GM18858 (cell line): Measurements from ENCODE around the gene MEIOSIN.
"Not testable (repeated sequence)": the region's sequence is repeated elsewhere in the genome, so short reads cannot be mapped to it uniquely, and the experiment has no call there.

ENCODE experiments used
- ATAC-seq: cut with Tn5 transposase; IDR thresholded peaks from one replicate; pipeline ENCODE4 v1.9.1; 2021; ENCODE audit not compliant: unreplicated experiment

Gene MEIOSIN

GRCh38 chr19:45717131-45717982 lies 15.9 kb upstream of the MEIOSIN start:
- ATAC-seq, result peak; percentile 79

GRCh38 chr19:45717983-45718650 lies 15.1 kb upstream of the MEIOSIN start:
- no peak for ATAC-seq

GRCh38 chr19:45720065-45720464 lies 13.2 kb upstream of the MEIOSIN start:
- ATAC-seq, result not testable (repeated sequence)

DNA sequence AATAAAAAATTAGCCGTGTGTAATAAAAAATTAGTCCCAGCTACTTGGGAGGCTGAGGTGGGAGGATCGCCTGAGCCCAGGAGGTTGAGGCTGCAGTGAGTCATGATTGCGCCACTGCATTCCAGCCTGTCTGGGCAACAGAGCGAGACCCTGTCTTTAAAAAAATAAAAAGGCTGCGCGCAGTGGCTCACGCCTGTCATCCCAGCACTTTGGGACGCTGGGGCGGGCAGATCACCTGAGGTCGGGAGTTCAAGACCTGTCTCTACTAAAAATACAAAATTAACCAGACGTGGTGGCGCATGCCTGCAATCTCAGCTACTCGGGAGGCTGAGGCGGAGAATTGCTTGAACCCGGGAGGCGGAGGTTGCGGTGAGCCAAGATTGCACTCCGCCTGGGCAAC lies 4.6 kb upstream of the MEIOSIN start:
- ATAC-seq, result not testable (repeated sequence)

- ATAC-seq, result no peak
Observed at GRCh38 chr19:45729800-45730290, 3.4 kb upstream of the MEIOSIN start.

GRCh38 chr19:45730368-45731288 lies 2.6 kb upstream of the MEIOSIN start, which contains the start of gene FBXO46:
TSS of gene FBXO46 (minus strand) at chr19:45730896. CDS start at chr19:45713495, 17,401 bp downstream.
- peak; percentile 87 for ATAC-seq

- no peak for ATAC-seq
Observed at GRCh38 chr19:45739498-45740439, 6.5 kb downstream of the MEIOSIN start.

GRCh38 chr19:45742969-45743368 lies 9.7 kb downstream of the MEIOSIN start:
- no peak for ATAC-seq

GRCh38 chr19:45745606-45746005 lies 12.4 kb downstream of the MEIOSIN start:
- no peak for ATAC-seq

DNA sequence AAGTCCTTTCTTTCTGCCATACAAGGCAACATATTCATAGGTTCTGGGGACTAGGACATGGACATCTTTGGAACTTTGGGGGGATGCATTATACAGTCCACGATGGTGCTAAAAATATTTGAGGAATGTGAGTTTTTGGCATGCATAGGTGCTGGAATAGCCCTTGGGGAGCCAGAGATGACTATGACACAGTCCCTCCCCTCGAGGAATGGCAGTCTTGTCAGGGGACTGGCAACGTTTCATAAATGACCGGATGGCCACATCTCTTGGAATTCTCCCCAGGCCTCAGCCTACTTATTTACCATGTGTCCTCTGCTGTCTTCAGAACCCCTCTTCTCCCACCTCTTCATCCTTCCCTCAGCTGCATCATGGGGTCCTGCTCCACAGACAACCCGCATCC lies 13.6 kb downstream of the MEIOSIN start:
- ATAC-seq, result no peak

GRCh38 chr19:45747513-45747912 lies 14.3 kb downstream of the MEIOSIN start:
- ATAC-seq, result no peak

DNA sequence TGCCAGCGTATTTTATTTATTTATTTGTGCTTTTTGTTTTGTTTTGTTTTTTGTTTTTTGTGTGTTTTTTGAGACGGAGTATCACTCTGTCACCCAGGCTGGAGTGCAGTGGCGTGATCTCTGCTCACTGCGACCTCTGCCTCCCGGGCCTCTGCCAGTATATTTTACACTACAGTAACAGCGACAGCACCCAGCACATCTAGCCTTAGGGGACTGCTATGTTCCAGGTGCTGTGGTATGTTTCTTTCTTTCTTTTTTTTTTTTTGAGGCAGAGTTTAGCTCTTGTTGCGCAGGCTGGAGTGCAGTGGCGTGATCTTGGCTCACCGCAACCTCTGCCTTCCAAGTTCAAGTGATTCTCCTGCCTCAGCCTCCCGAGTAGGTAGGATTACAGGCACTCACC lies 18.2 kb downstream of the MEIOSIN start:
- ATAC-seq, result not testable (repeated sequence)

DNA sequence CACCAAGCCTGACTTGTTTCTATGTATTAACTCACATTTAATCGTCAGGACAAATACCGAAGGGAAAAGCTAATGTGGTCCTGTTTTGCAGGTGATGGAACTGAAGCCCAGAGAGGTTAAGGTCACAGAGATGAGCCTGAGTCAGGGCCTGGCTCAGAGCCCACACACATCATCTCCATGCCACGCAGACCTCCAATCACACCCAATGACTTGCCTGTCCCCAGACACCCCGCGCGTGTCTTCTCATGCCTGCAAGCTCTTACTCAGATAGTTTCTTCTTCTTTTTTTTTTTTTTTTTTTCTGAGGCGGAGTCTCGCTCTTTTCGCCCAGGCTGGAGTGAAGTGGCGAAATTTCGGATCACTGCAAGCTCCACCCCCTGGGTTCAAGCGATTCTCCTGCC lies 19.4 kb downstream of the MEIOSIN start:
- no peak for ATAC-seq

GRCh38 chr19:45753548-45753947 lies 20.3 kb downstream of the MEIOSIN start:
- no peak for ATAC-seq

DNA sequence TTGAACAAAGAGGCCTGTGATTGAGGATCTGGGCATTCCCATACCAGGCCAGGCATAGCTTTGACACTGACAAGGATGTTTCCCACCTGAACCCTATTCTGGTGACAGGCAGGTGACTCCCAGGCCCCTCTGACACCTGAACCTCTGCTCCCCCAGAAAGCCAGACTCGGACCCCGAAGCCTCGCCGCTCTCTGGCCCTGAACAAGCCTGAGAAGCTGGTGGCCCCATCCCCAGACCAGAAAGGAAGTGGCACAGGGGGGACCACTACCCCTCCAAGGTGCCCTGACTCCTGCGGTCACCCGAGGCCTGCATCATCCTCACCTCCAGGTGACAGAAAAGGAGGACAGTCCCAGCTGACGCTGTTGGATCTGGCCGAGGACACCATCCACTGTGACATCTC lies 21.1 kb downstream of the MEIOSIN start:
- no peak for ATAC-seq

DNA sequence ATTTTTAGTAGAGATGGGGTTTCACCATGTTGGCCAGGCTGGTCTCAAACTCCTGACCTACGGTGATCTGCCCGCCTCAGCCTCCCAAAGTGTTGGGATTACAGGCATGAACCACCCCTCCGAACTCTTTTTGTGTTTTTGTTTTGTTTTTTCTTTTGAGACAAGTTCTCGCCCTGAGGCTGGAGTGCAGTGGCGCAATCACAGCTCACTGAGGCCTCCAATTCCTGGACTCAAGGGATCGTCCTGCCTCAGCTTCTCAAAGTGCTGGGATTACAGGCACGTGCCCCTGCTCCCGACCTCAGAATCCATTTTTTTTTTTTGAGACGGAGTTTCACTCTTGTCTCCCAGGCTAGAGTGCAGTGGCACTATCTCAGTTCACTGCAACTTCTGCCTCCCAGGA lies 24.5 kb downstream of the MEIOSIN start:
- ATAC-seq, result no peak

GRCh38 chr19:45758921-45759320 lies 25.7 kb downstream of the MEIOSIN start:
- no peak for ATAC-seq

DNA sequence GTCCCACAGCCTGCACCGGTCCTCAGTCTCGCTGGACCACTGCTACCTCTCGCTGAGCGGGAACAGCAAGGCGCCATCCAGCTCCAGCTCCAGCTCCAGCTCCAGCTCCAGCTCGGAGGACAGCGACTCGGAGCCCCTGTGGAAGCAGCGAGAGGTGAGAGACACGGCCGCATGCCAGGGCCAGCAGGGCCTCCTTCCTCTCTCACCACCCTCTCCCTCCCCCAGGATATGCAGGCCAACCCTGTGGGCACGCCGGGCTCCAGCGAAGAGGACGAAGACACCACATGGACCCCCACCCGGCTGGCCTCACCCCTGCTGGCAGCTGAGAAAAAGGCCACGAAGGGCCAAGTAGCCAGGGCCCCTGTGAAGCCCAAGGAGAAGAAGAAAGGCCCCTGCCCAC lies 28.5 kb downstream of the MEIOSIN start:
- ATAC-seq, result no peak

DNA sequence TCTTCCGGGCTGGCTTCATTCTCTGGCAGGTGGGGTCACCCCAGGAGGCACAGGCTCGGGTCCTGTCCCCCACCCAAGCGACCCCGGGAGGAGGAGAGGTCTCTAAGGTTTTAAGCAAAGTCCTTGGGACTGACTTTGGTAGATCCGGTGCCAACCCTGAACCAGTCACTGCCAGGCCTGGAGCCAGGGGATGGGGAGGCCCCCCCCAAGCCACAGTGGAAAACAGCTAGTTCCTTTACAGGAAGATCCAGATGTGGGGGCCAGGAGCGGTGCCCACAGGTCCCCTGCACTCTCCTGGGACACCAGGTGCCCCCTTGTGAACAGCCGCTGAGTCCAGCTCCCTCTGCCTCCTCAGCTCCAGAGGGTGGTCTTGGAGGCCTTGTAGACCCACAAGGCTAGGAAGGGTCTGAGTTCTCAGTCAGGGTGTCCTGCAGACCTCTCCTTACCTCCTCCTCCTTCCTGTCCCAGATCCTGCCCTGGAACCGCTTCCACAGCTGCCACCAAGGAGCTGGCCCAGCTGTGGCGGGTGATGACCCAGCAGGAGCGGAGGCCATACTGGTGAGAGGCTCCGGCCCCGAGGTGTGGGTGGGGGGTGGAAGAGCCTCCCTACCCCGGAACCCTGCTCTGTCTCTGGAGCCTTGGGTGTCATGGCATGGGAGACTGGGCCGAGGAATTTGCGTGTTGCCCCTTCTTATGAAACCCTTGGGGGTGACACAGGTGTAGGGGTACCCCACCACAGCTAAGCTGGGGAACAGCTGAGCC lies 29.8 kb downstream of the MEIOSIN start:
- ATAC-seq, result no peak
